Glutamatergic neuron (in vitro differentiated cells): ENCODE measurements around the gene VASH1. TPM values are rescaled to one million over a fixed set of nuclear protein-coding genes. Genes with fewer than 3 reads are reported as not detected.

ENCODE experiments used
- DNase-seq: peaks from one replicate; pipeline ENCODE4 v3.0.0; 2022
- H3K27ac Mint-ChIP-seq: one replicate; pipeline ENCODE4 v1.8.0; 2020; ENCODE audit warnings: mild to moderate bottlenecking, mixed read lengths, inconsistent platforms; ENCODE audit not compliant: unreplicated experiment
- H3K27me3 Mint-ChIP-seq: one replicate; pipeline ENCODE4 v1.8.0; 2020; ENCODE audit warnings: mild to moderate bottlenecking, moderate library complexity, mixed read lengths, inconsistent platforms; ENCODE audit not compliant: unreplicated experiment
- H3K36me3 Mint-ChIP-seq: one replicate; pipeline ENCODE4 v1.8.0; 2020; ENCODE audit warnings: mild to moderate bottlenecking, mixed read lengths, inconsistent platforms; ENCODE audit not compliant: unreplicated experiment
- H3K4me1 Mint-ChIP-seq: one replicate; pipeline ENCODE4 v1.8.0; 2020; ENCODE audit warnings: mild to moderate bottlenecking, low read depth, mixed read lengths, inconsistent platforms; ENCODE audit not compliant: unreplicated experiment
- H3K4me3 Mint-ChIP-seq: one replicate; pipeline ENCODE4 v1.8.0; 2020; ENCODE audit warnings: mild to moderate bottlenecking, mixed read lengths, inconsistent platforms; ENCODE audit not compliant: unreplicated experiment
- H3K9me3 Mint-ChIP-seq: one replicate; pipeline ENCODE4 v1.8.0; 2020; ENCODE audit warnings: mild to moderate bottlenecking, moderate library complexity, mixed read lengths, inconsistent platforms; ENCODE audit not compliant: unreplicated experiment
- total RNA-seq: library from RNA; stranded (reverse); fragmentation: NEBNext Ultra II Directional; extraction: Animal tissue kit (Norgen Biotek cat#: 25700); gene quantifications from one replicate; pipeline ENCODE4 v1.2.1, GENCODE V29; 2021; ENCODE audit not compliant: unreplicated experiment
- TF ChIP-seq, protein P1 (sequence below): fragments of 200-600 bp; sonication (generic); IDR thresholded peaks from one replicate; pipeline ENCODE4 v1.5.0; 2021; ENCODE audit not compliant: partially characterized antibody, unreplicated experiment

Gene VASH1
- total RNA-seq, 1 donor from 2014 or later: 149 TPM

DNA sequence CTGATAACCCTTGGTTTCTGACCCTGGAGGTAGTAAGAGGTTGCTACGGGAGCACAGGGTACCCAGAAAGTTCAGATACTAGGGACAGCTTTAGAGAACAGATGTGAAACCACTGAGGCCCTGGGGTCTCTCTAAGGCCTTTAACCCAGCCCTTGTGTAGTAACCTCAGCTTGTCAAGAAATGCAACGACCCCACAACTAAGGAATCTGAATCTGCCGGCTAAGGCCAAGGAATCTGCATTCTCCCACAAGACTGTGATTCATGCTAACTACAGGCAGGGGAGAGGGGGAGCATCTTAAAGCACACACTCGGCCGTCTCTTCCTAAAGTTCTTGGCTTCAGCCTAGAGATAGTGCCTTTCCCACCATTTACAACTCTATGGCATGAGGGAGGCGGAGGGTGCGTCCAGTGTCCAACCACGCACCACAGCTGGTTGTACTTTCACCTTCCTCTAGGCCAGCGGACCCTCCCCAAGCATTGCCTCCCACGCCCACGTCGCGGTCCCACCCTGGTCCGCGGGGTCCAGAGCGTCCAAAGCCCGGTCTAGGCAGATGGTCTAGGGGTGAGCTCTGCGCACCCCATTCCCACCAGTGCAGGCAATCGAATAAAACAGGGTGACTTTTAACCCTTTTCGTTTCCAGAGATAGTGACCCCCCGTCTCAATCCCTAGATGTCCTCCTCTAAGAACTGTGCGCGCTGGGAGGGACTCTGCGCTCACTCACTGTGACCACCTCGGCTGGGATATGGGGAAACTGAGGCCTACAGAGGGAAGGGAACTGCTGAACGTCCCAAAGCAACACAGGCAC lies 735 bp upstream of the VASH1 start:
- H3K4me1 Mint-ChIP-seq: peaks cover 20% of the 10 kb centered on the region
- peaks cover 13% of the 10 kb centered on the region for H3K9me3 Mint-ChIP-seq
- peaks cover 15% of the 10 kb centered on the region for H3K27me3 Mint-ChIP-seq
- peak overlapping the region; percentile 87 for H3K4me3 Mint-ChIP-seq
- H3K27ac Mint-ChIP-seq: peak overlapping the region; percentile 64
- no peak for DNase-seq
- TF ChIP-seq, protein P1, sequence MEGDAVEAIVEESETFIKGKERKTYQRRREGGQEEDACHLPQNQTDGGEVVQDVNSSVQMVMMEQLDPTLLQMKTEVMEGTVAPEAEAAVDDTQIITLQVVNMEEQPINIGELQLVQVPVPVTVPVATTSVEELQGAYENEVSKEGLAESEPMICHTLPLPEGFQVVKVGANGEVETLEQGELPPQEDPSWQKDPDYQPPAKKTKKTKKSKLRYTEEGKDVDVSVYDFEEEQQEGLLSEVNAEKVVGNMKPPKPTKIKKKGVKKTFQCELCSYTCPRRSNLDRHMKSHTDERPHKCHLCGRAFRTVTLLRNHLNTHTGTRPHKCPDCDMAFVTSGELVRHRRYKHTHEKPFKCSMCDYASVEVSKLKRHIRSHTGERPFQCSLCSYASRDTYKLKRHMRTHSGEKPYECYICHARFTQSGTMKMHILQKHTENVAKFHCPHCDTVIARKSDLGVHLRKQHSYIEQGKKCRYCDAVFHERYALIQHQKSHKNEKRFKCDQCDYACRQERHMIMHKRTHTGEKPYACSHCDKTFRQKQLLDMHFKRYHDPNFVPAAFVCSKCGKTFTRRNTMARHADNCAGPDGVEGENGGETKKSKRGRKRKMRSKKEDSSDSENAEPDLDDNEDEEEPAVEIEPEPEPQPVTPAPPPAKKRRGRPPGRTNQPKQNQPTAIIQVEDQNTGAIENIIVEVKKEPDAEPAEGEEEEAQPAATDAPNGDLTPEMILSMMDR: no peak
- peaks cover 7% of the 10 kb centered on the region for H3K36me3 Mint-ChIP-seq

DNA sequence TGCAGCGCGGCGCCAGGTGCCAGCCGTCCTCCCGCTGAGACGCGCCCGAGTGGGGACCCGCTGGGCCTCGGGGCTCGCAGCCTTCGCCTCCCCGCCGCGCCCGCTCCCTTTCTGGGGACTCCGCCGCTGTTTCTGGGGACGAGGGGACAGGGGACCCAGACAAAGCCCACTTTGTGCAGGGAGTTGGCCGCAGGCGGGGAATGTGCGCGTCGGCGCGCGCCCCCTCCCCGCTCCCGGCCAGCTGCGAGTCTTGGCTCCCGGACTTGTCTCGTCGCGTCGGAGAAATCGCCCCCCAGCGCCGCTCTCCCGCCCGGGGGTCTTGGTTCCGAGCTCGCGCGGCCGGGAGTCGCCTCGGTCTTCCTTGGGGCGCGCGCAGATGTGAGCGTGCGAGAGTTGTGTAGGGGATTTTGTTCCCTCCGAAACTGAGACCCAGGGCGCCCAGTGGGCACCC lies 717 bp downstream of the VASH1 start:
- H3K4me3 Mint-ChIP-seq: peak overlapping the region; percentile 93
- H3K4me1 Mint-ChIP-seq: peaks cover 13% of the 10 kb centered on the region
- DNase-seq: peak; percentile 42
- TF ChIP-seq, protein P1: no peak
- H3K36me3 Mint-ChIP-seq: peaks cover 7% of the 10 kb centered on the region
- H3K27ac Mint-ChIP-seq: peak overlapping the region; percentile 94
- H3K9me3 Mint-ChIP-seq: peaks cover 11% of the 10 kb centered on the region
- peaks cover 15% of the 10 kb centered on the region for H3K27me3 Mint-ChIP-seq

DNA sequence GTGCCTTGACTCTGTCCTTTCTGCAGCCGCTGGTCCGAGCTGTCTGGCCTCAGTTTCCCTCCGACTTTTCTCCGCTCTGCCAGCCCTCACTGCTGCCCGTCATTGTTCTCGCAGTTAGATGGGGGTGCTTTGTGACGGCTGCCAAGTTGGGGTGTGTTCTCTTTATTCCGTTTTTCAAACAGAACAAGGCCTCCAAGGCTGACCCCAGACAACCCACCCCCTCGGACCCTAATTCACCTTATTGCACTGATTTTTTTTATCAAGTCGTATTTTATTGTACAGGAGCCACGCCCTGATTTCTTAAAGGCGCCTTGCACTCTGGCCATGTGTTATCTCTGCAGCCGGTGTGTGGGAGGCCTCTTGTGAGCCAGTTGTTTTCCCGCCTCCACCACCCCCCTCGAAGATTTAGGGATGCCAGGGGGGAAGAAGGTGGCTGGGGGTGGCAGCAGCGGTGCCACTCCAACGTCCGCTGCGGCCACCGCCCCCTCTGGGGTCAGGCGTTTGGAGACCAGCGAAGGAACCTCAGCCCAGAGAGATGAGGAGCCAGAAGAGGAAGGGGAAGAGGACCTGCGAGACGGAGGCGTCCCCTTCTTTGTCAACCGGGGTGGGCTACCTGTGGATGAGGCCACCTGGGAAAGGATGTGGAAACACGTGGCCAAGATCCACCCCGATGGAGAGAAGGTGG lies 1.3 kb downstream of the VASH1 start:
- Mint-ChIP-seq H3K4me3 (peak overlapping the region; percentile 93), H3K27ac (peak overlapping the region; percentile 94), H3K9me3 (peaks cover 11% of the 10 kb centered on the region), H3K4me1 (peaks cover 13% of the 10 kb centered on the region), H3K27me3 (peaks cover 15% of the 10 kb centered on the region), H3K36me3 (peaks cover 7% of the 10 kb centered on the region)
- DNase-seq: no peak
- TF ChIP-seq, protein P1: no peak

DNA sequence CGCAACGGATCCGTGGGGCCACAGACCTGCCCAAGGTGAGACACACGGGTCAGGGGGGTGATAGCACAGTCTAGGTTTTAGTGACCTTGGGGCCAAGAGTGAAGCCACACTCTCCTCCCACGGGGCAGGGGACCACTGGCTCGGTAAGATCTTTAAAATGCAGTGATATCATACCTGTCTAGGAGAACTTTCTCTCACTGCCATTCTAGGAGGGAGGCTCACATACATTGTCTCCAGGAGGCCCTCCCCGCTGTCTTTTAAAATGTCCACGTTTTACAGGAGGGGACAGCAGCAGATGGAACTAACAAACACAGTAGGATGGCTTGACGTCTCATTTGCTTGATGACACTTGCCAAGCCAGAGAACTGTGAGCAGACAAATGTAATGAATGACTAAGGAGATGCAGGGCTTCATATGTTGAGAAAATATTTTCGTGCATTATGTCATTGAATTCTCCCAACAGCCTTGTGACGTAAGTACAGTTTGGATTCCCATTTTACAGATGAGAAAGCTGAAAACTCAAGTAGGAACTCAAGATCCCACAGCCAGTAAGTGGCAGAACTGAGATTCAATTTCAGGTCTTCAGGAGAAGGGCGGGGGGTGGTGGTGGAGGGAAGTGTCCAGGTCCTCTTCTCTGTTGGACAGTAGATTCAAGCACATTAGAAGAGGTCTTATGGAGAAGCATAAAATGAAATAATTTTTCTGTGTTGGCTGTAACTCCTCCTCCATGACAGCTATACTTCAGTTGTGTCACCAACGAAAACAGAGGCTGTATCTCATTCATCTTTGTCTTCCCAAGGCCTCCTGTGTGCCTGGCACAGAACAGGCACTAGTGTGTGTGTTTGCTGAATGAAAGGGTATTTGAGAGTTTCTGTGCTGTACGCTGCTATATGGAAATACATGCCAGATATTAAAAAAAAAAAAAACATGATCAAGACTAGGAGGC lies 2.1 kb downstream of the VASH1 start:
- TF ChIP-seq, protein P1: no peak
- Mint-ChIP-seq H3K36me3 (peaks cover 7% of the 10 kb centered on the region), H3K4me1 (peaks cover 13% of the 10 kb centered on the region), H3K27ac (peak overlapping the region; percentile 94), H3K4me3 (peak overlapping the region; percentile 93), H3K27me3 (peaks cover 10% of the 10 kb centered on the region), H3K9me3 (peaks cover 11% of the 10 kb centered on the region)
- DNase-seq: no peak
